GM19239 (cell line): ENCODE measurements around the gene C2CD3.

Source experiments
- DNase-seq: peaks from one replicate; pipeline ENCODE4 v3.0.0; 2011; ENCODE audit warnings: low spot score; ENCODE audit not compliant: insufficient read length
- FAIRE-seq: peaks from 2 replicates; lab custom pipeline; 2011; peaks lifted over from hg19 to GRCh38; lab: Jason Lieb, UNC

Gene C2CD3

DNA sequence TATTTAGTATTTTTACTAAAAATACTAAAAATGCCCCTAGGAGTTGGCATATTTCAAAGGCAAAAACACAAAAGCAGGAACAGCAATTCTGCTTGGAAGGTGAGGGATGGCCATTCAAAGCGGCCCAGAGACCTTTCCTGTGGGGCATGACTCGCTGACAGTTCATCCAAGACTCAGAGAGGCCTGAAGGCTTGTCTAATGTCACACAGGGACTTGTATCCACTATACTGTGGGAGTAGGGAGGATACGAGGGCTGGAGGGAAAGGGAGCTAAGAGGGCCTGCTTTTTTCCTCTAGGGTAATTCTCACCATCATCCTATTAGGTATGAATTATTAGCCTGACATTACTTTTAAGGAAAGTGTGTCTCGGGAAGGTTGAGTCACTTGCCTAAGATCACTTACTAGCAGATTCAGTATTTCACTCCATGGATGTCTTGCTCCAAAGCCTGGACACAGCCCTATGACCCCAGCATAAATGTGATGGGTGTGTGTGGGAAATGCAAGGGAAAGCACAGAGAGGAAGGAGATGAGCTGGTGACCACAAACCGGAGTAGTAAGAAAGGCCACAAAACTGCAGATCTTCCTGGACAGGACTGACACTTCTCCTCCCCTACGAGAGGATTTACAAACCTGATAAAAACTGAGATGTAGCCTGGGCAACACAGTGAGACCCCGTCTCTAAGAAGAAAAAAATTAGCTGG lies 145.2 kb downstream of the C2CD3 start:
- no peak for DNase-seq

DNA sequence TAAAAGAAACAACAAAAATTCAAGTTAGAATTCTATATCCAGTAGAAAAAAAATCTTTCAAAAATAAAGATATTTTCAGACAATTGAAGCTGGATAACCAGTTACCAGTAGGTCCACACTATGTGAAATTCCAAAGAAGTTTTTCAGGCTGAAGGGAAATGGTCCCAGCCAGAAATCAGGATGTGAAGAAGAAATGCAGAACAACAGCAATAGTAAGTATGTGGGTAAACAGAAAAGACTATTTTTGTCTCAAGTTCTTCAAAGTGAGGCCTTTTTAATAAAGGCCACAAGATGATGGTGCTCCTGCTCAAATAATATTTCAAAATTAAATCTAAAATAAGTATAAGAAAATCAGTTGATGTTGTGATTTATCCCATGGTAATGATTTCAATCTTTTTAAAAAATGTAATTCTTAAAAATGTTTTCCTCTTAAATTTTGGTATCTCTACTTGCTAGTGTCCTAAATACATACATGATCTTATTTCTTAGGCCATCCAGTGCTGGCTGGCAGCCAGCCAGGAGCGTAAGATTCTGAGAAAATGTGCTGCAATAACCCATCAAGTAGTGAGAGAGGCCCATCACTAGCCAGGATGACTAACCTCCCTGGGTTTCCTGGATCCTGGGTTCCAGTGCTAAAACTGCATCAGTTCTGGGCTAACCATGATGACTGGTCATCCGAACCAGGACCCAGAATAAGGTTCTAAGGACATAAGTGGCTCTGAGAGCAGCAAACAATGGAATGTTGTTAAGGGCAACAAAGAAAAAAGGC lies 146.4 kb downstream of the C2CD3 start:
- DNase-seq (no peak), FAIRE-seq (no peak)

More for the DNA sequence above, 145.2 kb downstream of the C2CD3 start:
- FAIRE-seq, result no peak

DNA sequence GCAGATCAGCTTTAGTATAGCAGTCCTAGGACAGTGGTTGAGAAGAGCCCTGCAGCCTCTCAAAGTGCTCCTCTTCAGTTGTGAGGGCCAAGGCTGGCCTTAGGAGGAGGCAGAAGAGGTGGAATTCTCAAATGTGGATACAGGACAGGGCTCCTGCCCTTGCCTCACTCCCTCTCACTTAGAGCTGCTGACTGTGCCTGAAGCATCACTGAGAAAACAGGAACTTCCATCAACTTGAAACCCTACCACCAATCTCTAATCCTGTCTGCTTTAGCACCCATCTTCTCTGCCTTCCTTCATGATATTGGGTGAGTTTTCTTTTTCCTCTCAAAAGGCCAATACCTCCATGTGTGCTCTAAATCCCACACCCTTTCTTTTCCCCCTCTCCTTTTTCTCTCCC lies 147.5 kb downstream of the C2CD3 start:
- no peak for DNase-seq
- FAIRE-seq, result no peak

DNA sequence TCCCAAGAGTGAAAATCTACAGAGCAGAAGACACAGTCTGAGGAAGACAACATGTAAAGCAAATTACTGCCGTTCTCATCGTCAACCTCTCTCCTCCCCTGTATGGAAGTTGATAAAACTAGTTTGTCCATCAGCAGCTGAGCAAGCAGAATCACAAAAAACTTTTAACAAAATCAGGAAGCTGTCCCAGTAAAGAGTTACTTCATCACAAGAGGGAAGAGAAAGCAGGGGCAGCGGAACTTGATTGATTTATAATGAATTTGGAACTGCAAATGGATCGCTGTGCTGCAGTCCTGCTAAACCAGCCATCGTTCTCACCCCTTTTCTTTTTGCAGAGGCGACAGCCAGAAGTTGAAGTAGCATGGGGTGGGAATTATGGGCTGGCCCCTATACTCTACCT lies 148.3 kb downstream of the C2CD3 start:
- DNase-seq (no peak), FAIRE-seq (no peak)

DNA sequence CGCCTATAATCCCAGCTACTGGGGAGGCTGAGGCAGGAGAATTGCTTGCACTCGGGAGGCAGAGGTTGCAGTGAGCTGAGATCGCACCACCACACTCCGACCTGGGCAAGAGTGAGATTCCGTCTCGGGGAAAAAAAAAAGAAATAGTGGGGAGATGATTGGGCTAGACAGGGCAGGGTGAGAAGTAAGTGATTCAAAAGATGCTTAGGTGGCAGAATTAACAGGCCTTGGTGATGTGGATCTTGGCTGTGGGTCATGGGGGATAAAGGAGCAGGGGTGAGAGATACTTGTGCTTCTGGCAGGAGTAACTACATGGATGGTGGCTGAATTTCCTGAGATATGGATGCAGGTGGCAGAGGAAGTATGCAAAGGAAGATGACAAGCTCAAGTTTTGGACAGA lies 148.8 kb downstream of the C2CD3 start:
- DNase-seq (no peak), FAIRE-seq (no peak)

DNA sequence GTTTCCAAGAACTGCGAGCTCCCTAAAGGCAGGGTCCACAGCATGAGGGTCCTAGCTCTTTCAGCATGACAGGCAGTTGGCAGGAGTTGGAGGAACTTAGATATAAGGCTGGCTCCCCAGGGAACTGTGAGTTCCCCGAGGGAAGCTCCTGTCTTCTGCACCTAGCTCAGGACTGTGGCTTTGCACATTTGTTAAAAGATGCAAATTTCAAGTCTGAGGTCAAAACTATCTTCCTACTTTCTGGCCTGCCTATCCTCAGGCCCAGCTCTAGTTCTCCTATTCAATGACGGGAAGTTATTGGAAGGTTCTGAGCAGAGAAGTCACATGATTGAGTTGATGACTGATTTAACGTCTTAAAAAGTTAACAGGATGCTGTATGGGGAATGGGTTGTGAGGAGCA lies 150.3 kb downstream of the C2CD3 start:
- FAIRE-seq (peak; percentile 86), DNase-seq (no peak)

DNA sequence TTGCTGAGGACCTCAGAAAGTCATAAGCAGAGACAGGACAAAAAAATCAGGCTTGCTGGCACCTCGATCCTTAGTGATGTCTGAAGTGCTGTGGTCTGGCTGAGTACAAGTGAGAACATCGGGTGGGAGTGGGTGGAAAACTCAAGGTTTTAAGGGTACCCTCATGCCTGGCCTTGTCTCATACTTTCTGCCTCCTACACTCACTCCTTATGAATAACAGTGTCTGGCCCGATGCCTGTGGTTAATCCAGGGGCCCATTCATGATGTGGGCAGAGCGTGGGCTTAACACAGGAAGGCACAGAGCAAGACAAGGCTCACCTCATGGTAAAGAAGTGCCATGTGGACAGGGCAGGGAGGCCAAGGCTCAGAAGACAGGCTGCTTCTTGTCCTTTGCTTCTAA lies 150.9 kb downstream of the C2CD3 start:
- DNase-seq, result no peak
- no peak for FAIRE-seq

DNA sequence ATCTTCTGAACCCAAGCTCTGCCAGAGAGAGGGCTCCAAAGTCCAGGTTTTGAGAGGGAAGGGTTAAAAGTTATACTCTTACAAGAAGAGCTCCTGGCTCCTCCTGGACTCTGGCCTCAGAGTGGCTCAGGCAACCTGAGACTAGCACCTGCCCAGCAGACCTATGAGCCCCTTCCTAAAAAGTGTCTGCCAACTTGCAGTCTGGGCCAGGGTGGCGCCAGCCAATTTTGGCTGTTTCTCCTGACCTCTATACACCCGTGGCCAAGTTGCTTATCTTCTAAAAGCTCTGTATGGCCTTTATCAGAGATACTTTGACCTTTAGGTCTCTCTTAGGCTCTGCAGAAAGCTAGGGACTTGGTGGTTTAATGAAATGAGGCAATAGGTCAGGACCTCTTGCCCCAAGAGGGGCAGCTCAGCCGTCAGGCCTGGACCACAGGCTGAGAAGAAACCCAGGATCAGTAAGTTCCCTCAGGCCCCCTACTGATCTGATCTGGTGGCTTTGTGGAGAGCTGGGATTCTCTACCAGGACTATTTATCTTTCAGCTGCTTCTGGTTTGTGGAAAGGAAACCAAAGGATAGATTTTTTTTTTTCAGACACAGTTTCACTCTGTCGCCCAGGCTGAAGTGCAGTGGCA lies 151.6 kb downstream of the C2CD3 start:
- no peak for DNase-seq
- FAIRE-seq, result no peak

DNA sequence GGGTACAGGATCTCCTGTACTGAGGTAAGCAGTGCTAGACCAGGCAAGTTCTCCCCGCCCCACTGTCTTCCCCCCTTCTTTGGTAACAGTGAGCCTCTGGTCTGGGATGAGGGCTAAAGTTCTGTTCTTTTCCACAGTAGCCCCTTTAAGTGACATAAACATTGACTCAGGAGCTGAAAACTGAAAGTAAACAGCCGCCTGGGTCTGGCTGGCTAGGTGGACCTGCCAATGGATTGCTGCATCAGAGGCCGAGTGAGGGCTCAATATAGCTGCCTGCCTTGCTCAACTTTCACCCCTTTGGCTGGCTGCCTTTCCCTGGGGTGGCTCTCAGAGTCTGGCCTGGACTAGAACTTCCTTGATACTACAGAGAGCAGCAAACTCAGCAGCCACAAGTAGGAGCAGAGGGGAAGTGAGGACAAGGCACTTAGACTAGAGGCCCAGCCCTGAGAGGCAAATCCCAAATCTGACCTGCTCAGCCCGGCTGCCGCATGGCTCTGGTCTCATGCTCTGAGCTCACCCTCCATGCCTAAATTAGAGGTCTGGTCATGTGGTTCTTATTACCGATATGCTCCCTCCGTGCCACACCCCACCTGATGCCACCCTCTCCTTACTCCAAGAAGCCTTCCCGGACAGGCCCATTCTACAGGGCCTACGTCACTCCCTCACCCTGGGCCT lies 152.3 kb downstream of the C2CD3 start:
- FAIRE-seq (no peak), DNase-seq (no peak)

DNA sequence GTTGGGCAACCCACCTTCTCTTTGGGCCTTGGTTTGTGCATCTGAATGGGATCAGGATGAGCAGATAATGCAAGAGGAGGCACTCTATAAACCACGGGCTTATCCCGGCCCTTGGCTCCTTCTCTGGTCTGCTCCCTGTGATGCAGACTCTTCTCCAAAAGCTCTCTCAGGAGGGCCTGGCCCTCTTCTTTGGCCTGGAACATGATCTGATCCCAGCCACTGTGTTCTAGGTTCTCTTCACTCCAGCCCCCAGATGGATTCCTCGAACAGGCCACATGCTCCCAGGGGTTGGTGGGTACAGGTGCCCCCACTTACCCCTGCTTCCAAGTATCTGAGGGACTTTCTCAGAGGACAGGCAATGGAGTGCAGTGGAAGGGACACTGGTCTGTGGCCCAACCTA lies 153.2 kb downstream of the C2CD3 start:
- DNase-seq, result no peak

DNA sequence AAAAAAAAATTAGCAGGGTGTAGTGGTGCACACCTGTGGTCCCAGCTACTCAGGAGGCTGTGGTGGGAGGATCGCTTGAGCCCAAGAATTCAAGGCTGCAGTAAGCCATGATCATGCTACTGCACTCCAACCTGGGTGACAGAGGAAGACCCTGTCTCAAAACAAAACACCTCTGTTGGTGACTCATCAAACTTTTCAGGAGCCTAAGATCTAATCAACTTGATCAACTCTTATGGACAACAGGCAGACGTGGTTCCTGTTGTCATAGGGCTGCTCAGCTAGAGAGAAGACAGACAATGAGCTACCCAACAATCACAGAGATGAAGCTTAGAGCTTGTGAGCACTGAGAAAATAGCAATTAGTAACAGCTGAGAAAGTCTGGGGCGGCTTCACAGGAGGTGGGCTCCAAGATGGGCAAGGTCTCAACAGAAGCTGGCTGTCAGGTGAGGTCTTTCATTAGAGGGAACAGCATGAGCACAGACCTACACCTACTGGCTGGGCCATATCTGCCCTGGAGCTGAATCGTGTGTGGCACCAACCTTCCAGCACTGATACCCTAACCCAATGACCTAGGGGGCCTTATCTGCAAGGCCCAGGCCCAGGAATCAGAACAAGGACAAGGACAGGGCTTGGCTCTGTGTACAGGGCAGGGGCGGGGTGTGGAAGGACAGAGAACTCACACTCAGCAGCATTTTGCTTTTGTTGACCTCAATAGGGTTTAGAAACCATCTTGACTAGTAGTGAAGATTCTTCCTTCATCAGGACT lies 154.7 kb downstream of the C2CD3 start:
- FAIRE-seq, result no peak
- no peak for DNase-seq

More for the DNA sequence above, 153.2 kb downstream of the C2CD3 start:
- no peak for FAIRE-seq

DNA sequence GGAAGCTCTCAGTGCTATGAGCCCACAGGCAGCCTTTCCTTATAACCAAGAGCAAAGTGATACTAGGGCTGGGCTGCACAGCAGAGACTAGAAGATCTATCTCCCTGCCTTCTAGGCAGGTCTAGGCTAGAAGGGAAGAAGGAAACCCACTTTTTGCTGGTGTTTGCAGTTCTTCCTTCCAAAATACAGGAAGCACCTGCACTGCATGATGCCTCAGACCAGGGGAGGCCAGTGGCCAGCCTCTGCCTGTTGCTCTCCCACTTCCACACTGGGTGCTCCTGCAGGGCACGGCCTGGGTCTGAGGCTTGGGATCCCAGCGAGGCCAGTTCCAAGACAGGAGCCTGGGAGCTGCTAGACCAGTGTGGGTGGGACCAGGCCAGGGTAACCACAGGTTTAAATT lies 155.9 kb downstream of the C2CD3 start:
- DNase-seq, result no peak
- no peak for FAIRE-seq

DNA sequence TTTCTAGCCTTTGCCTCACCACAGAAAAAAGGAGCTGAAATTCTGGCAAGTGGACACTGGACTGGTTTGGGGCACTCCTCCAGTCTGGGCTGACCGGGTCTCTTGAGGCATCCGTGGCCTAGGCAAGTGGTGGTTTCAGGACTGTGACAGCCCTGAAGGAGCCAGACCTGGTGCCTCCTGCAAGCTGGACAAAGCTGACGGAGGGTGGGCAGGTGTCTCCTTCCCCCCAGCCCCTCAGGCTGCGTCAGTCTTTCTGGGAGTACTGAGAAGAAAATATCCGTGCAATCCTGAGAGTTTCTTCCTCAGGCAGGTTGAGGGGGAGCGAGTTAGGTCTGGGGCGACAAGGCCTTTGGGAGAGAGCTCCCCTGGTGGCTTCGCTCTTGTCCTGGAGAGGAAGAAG lies 157.7 kb downstream of the C2CD3 start:
- DNase-seq (no peak), FAIRE-seq (no peak)

DNA sequence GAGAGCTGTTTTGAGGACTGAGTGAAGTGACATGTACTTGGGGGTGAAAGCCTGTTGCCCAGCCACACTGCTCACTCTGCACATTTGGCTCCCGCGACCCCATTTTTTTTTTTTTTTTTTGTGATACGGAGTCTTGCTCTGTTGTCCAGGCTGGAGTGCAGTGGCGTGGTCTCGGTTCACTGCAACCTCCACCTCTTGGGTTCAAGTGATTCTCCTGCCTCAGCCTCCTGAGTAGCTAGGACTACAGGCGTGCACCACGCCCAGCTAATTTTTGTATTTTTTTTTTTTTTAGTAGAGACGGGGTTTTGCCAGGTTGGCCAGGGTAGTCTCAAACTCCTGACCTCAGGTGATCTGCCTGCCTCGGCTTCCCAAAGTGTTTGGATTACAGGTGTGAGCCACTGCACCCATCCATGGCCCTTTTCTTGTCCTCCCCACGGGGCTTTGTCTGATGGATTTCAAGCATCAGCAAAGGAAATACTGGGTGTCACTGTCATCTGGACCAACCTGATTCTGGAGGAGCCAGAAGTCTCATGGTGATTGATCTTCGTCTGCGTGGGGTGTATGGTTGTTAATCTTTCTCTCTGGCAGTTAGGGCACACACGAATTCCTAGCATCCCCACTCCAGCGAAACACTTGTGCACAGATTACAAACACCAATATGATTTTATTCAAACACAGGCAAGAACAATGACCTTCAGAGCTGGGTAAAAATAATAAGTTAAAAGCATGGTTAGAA lies 158.6 kb downstream of the C2CD3 start:
- no peak for FAIRE-seq
- no peak for DNase-seq

DNA sequence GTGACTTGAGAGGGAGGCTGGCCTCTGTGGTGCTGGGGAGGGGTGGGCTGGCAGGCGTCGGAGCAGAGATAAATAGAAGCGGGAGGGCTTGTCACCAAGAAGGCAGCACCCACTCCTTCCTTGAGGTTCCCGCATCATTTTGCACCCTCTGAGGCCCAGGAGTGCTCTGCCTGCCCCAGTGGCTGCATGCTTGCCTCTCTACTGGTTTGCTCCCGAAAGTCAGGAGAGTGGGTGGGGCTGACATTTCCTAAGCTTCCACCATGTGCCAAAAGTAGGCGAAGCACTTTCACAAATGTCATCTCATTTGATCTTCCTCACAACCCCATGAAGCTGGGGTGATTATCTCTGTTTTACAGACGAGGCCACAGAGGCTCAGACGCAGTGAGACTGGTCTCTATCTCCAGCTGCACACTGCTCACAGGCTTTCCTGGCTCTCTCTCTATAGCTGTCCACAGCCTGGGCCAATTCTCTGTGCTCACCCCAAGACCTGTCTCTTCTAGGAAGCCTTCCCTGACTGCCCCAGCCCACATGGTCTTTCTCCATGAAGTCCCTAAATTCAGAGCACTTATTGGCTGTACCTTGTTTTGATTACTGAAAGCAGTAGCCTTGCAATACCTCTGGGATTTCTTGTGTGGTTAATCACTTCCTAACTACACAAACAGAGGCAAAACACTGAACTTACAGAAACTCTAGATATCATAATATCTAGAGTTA lies 159.3 kb downstream of the C2CD3 start:
- peak; percentile 94 for FAIRE-seq
- DNase-seq, result no peak

DNA sequence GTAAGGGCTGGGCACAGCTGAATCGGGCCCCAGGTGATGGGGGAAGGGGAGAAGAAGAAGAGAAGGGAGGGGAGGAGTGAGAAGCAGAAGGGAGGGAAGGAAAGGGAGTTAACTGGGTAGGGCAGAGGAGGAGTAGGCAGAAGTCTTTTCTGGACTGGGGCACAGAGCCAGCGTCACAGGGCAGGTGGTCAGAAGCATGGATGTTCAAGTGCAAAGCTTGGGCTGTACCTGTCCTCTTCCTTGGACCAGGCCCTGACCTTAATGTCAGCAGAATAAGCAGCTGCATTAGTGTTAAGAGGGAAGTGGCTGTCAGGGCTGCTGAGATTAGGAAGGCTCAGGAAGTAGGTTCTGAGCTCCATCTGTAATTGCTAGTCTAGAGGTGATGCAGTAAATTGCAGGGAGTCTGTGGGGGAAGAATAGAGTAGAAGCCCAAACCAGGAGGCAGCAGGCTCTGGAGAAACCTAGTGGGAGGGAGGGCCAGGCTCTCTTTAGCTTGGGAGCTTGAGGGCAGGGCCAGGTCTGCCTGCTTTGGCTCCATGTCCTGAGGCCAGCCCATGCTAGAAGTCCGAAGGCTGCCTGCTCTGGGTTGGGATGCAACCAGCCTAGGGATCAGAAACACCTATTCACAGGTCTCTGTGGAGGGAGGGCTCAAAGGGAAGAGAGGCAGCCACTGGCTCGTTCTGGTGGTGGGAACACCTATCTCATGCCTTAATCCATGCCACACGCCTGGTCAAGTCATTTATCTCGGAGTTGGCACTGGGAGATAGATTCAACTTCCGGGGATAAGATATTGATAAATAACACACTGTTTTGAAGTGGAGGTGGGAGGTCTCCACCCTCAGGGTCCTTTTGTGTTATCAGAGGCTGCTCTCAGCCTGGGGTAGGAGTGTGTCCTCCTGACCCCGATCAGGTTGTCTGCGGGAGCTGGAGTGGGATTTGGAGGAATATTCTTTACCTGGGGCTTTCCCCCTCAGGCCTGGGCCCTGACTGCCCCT lies 160.2 kb downstream of the C2CD3 start:
- no peak for DNase-seq
- FAIRE-seq, result no peak

DNA sequence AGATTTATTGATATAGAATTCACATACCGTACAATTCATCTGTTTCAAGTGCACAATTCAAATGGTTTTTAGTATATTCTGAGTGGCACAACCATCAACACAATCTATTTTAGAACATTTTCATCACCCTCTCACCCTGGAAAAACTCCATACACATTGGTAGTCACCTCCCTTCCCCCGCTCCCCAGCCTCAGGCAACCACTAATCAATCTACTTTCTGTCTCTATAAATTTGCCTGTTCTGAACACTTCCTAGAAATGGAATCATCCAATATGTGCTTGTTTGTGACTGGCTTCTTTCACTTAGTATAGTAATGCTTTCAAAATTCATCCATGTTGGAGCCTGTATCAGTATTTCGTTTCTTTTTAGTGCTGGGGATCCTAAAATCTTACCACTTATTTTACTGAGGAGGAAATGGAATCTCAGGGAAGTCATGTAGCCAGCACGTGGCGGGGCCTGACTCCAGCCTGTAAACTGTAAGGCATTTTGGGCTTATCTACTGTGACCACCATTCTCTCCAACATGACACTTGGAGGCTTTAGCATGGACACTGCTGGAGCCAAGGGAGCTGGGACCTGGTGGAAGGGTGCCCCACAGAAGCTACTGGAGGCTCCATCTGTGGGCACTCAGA lies 161.0 kb downstream of the C2CD3 start:
- FAIRE-seq, result no peak
- no peak for DNase-seq
